Measurements from ENCODE around the gene TSNAX. TPM values are rescaled to one million over a fixed set of nuclear protein-coding genes. Genes with fewer than 3 reads are reported as not detected.
A peak's percentile ranks its signal among the peaks of the same experiment; 100 is the strongest.
"Not testable (repeated sequence)": the region's sequence is repeated elsewhere in the genome, so short reads cannot be mapped to it uniquely, and the experiment has no call there.

The TSNAX gene
- total RNA-seq, 1 experiment from 2014 or later: 29.8 TPM

GRCh38 chr1:231553320-231553719, 24.9 kb downstream of the TSNAX start:
- no peak for DNase-seq (ENCODE audit: low read depth)
- in situ Hi-C loops (cut with HindIII; ENCODE audit: low pct_unique_long_range_greater_than_20kb, low sequenced_read_pairs): no loop called here

- DNase-seq (ENCODE audit: low read depth): no peak
- in situ Hi-C loops (cut with HindIII; ENCODE audit: low pct_unique_long_range_greater_than_20kb, low sequenced_read_pairs): no loop called here
Observed at GRCh38 chr1:231554969-231555368, 26.5 kb downstream of the TSNAX start.

- in situ Hi-C loops (cut with HindIII; ENCODE audit: low pct_unique_long_range_greater_than_20kb, low sequenced_read_pairs): no loop called here
- no peak for DNase-seq (ENCODE audit: low read depth)
Observed at GRCh38 chr1:231557411-231557810, 28.9 kb downstream of the TSNAX start.

GRCh38 chr1:231557898-231558707, 29.6 kb downstream of the TSNAX start:
- in situ Hi-C loops (cut with HindIII; ENCODE audit: low pct_unique_long_range_greater_than_20kb, low sequenced_read_pairs): no loop called here
- peak; percentile 32 for DNase-seq (ENCODE audit: low read depth)

GRCh38 chr1:231558708-231559185, 30.3 kb downstream of the TSNAX start:
- in situ Hi-C loops (cut with HindIII; ENCODE audit: low pct_unique_long_range_greater_than_20kb, low sequenced_read_pairs): no loop called here

DNA sequence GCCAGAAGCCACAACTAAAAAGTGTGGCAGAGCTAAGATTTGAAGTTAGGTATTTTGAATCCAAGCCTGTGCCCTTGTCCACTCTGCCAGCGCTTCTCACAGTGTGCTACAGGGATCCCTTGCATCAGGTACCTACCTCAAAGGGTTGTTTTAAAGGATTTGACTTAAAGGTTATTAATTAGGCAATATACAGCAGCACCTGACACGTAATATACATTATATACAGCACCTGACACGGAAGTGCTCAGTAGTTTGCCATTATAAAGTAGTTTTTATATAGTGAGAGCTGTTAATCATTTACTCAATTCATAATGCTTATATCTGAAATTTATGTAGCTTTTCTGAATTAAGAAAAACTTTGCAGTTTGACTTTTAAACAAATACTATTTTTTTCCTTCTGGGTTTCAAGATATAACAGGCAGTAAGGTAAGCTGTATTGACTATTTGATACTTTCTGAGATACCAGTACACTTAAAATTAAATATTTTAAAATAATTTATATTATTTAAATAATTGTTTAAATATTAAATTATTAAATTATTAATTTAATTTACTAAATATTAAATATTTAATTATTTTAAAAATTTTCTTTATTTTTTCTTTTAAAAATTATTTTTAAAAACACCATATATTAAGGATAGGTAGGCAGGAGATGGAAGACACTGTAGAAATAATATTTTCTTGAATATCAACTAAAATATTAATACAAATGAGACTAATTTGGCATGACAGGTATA, 33.3 kb downstream of the TSNAX start:
- in situ Hi-C loops (cut with HindIII; ENCODE audit: low pct_unique_long_range_greater_than_20kb, low sequenced_read_pairs): no loop called here

More at GRCh38 chr1:231558708-231559185, 30.3 kb downstream of the TSNAX start:
- peak; percentile 50 for DNase-seq (ENCODE audit: low read depth)

DNA sequence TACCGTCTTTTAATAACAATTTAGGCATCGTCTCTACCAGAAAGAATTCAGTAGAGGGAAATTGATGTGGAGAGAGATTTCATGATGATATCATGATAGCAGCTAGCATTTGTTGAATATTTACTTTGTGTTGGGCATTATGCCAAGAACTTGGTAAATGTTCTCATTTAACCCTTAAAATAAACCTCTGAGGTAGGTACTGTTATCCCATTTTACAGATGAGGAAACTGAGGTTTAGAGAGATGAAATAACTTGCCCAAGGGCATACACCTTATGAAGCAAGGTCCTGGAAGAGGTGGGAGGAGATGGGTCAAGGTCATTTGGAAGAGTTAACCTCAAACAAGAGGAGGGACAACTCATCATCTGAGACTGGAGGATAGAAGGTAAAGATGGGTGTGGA, 34.8 kb downstream of the TSNAX start:
- in situ Hi-C loops (cut with HindIII; ENCODE audit: low pct_unique_long_range_greater_than_20kb, low sequenced_read_pairs): no loop called here

More for the DNA sequence above, 33.3 kb downstream of the TSNAX start:
- DNase-seq (ENCODE audit: low read depth): no peak

DNA sequence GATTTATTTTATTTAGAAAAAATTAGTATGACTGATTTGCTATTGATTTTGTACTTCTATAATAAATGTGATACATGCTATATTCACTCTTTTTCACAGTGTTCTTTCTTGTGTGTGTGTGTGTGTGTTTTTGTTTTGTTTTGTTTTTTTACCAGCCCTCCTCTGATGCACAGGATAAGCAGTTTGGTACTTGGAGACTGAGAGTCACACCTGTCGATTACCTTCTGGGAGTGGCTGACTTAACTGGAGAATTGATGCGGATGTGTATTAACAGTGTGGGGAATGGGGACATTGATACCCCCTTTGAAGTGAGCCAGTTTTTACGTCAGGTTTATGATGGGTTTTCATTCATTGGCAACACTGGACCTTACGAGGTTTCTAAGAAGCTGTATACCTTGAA, 35.9 kb downstream of the TSNAX start:
- in situ Hi-C loops (cut with HindIII; ENCODE audit: low pct_unique_long_range_greater_than_20kb, low sequenced_read_pairs): no loop called here
- DNase-seq (ENCODE audit: low read depth): no peak

More for the DNA sequence above, 34.8 kb downstream of the TSNAX start:
- no peak for DNase-seq (ENCODE audit: low read depth)

DNA sequence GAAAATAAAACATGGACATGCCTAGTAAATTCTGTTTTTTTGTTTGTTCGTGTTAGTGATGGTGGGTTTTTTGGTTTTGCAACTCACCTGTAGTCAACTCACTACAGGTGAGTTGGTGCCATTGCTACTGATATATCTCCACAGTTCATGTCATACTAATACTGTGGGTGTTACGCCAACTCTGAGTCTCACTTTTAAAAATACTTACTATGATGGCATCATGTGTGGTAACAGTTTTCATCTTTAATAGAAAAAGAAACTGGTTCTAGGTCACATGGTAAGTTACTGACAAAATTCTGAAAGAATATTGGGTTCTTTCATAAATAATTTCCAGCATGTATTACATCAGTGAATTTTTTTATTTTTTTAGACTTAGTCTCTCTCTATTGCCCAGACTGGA, 38.0 kb downstream of the TSNAX start:
- in situ Hi-C loops (cut with HindIII; ENCODE audit: low pct_unique_long_range_greater_than_20kb, low sequenced_read_pairs): no loop called here
- no peak for DNase-seq (ENCODE audit: low read depth)

- DNase-seq (ENCODE audit: low read depth); in situ Hi-C loops (cut with HindIII; ENCODE audit: low pct_unique_long_range_greater_than_20kb, low sequenced_read_pairs): not testable (repeated sequence)
Observed at GRCh38 chr1:231570262-231570661, 41.8 kb downstream of the TSNAX start.

DNA sequence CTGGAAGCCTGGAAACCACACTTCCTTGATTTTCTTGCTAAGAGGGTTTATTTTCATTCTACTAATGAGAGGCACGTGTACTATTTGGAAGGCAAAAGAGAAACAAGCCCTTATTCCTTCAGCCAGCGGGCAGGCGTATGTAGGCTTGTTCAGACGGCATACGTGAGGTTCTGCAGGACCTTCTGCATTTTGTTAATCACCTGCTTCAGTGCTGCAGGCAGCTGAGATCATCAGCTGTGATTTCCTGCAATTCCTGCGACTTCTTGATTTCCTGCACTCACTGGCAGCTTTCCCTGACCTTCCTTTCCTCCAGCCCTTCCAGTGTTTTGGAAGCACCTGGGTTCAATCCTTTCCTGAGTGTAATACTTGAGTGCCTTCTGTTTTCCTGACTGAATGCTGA, 43.4 kb downstream of the TSNAX start:
- in situ Hi-C loops (cut with HindIII; ENCODE audit: low pct_unique_long_range_greater_than_20kb, low sequenced_read_pairs): no loop called here
- DNase-seq (ENCODE audit: low read depth): no peak

DNA sequence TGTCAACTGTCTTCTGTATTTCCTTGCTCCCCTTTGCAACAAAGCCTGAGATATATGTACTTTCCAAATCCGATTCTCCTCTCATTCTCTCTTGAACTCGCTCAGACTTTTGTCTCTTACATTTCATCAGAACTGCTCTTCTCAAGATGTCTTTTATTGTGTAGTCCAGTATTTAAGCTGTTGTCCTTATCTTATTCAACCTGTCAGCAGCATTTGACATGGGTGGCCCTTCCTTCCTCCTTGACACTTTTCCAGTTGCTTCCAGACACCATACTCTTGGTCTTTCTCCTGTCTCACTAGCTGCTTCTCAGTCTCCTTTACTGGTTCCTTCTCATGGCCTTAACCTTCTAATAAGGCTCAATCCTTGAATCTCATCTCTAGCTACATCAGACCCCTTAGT, 47.0 kb downstream of the TSNAX start:
- no peak for DNase-seq (ENCODE audit: low read depth)
- in situ Hi-C loops (cut with HindIII; ENCODE audit: low pct_unique_long_range_greater_than_20kb, low sequenced_read_pairs): no loop called here

DNA sequence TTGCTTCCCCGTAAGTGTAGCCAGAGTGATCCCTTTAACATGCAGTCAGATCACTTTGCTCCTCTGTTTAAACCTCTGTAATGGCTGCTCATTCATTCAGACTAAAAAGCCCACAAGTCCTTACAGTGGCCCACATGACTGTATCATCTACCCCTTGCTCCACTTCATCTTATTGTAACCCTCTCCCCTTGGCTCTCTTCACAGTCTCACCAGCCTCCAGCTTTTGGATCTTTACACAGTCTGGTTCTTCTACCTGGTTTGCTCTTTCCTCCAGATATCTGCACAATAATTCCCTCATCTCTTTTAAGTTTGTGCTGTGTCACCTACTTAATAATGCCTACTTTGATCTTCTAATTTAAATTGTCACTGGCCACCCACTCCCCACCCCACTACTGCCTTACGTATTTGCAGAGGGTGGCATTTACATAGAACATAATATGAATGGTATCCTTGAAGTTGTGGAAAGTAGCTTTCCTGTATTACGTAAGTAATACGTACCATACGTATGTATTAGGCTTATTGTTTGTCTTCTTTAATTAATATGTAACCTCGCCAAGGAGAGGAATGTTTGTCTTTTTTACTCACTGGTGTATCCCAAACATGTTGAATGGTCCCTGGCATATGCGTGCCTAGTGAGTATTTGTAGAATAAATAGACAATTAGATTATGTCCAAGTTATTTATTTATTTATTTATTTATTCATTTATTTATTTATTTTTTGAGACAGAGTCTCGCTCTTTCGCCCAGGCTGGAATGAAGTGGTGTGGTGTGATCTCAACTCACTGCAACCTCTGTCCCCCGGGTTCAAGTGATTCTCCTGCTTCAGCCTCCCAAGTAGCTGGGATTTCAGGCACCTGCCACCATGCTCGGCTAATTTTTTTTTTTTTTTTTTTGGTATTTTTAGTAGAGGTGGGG, 48.6 kb downstream of the TSNAX start:
- in situ Hi-C loops (cut with HindIII; ENCODE audit: low pct_unique_long_range_greater_than_20kb, low sequenced_read_pairs): no loop called here
- no peak for DNase-seq (ENCODE audit: low read depth)

- in situ Hi-C loops (cut with HindIII; ENCODE audit: low pct_unique_long_range_greater_than_20kb, low sequenced_read_pairs): no loop called here
Observed at GRCh38 chr1:231580874-231581273, 52.4 kb downstream of the TSNAX start.

GRCh38 chr1:231581859-231582258, 53.4 kb downstream of the TSNAX start:
- in situ Hi-C loops (cut with HindIII; ENCODE audit: low pct_unique_long_range_greater_than_20kb, low sequenced_read_pairs): no loop called here
- DNase-seq (ENCODE audit: low read depth): no peak

More at GRCh38 chr1:231580874-231581273, 52.4 kb downstream of the TSNAX start:
- no peak for DNase-seq (ENCODE audit: low read depth)

DNA sequence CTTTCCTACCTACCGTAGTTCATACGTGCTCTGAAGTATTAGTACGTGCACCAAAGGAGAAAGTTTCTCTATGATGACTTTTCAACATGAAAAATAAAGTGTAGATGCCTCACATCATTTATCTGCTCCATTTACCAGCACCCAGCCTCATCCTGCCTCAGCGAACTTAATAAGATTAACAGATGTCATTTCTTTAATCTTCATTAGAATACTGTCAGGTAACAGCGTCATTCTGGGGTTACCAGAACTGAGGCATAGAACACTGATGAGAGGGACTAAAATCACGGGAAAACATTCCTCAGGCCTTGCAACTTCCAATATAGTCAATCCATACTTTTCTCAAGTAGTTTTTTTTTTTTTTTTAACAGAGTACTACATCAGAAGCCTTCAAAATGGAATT, 54.9 kb downstream of the TSNAX start:
- in situ Hi-C loops (cut with HindIII; ENCODE audit: low pct_unique_long_range_greater_than_20kb, low sequenced_read_pairs): no loop called here
- DNase-seq (ENCODE audit: low read depth): no peak

DNA sequence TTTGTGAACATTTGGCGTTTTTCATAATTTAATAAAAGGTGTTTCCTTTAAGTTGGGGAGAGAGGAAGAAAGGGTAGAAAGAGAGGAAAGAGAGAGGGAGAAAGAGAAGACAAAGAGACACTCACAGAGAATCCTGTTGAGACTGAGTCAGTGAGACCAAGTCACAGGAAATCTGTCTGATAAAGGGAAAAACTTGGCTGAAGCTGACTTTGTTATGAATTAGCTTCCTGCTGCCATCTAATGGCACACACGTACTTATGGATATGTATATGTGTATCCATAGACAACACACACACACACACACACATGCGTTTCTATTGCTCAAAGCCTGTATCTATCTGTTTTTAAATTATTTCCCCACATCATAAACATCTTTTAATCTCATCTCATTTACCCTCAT, 55.6 kb downstream of the TSNAX start:
- peak; percentile 39 for DNase-seq (ENCODE audit: low read depth)
- in situ Hi-C loops (cut with HindIII; ENCODE audit: low pct_unique_long_range_greater_than_20kb, low sequenced_read_pairs): no loop called here

DNA sequence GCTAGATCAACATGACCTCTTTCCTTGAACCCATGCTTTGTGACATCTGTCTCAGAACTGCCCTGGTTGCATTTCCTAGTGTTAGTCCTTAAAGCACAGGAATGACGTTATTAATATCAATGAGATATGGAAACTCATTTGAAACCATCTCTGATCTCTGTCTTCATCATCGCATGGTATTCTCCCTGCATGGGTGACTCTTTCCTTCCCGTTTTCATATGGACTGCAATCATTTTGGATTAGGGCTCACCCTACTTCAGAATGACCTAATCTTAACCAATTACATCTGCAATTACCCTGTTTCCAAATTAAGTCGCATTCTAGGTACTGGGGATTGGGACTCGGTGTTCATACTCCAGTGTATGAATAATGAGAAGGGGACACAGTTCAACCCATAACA, 56.5 kb downstream of the TSNAX start:
- DNase-seq (ENCODE audit: low read depth): no peak

More for the DNA sequence above, 56.5 kb downstream of the TSNAX start:
- in situ Hi-C loops (cut with HindIII; ENCODE audit: low pct_unique_long_range_greater_than_20kb, low sequenced_read_pairs): no loop called here
